GM15510 (cell line): ENCODE measurements around the gene TRIM67.

Experiments used
- POLR2A ChIP-seq: IDR thresholded peaks from 3 replicates; pipeline ENCODE4 v1.6.1; 2011; ENCODE audit warnings: borderline replicate concordance; ENCODE audit not compliant: insufficient read length; ENCODE audit errors: extremely low read depth

TRIM67 gene

DNA sequence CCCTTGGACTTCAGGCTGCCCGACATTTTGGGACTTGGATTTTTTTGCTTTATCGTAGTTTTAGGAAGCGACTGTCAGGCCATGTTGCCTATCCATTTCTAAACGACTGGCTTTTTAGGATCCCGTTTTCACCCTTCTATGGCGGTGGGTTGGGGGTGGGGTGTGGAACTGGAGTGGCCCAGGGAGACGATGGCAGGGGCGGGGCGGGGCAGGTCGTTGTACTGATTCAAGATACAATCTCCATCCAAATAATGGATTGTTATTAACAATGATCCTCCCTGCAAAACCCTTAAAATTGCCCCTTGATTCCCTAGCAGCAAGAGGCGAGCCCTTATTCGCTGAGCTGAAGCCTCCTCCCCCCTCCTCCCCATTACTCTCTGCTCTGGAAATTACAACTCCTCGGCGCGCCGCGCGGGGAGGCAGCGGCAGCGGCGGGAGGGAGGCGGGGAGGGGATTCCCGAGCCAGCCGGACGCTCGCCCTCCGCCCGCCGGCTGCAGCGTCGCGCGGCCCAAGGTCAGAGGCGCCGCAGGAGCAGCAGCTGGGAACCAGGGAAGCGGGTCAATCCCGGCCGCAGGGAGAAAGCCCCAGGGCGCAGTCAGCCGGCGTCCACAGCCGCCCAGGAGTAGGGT lies at the start of gene TRIM67:
Gene TRIM67, plus strand, starts transcription at position 392 of the 630 bp plus-strand sequence. CDS start 912 bp downstream, outside the sequence.
- TF ChIP-seq POLR2A = no peak

DNA sequence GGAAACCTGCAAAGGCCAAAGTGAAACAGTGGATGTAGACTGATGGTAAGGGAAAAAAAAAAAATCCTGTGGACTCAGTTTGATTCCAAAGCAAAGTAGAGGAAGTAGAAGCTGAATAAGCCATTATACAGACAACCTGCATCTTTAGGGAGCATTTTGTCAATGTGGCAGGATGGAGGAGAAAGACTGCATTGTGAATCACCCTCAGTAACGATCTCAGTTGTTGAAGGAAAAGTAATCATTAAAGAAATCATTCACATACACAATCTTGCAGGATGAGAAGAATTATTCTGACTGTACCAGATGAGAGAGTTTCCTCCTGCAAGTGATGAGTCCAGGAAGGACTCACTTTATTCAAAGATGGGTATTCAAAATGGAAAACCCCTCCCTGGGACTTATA lies 45.1 kb upstream of the TRIM67 start:
- no peak for TF ChIP-seq POLR2A

DNA sequence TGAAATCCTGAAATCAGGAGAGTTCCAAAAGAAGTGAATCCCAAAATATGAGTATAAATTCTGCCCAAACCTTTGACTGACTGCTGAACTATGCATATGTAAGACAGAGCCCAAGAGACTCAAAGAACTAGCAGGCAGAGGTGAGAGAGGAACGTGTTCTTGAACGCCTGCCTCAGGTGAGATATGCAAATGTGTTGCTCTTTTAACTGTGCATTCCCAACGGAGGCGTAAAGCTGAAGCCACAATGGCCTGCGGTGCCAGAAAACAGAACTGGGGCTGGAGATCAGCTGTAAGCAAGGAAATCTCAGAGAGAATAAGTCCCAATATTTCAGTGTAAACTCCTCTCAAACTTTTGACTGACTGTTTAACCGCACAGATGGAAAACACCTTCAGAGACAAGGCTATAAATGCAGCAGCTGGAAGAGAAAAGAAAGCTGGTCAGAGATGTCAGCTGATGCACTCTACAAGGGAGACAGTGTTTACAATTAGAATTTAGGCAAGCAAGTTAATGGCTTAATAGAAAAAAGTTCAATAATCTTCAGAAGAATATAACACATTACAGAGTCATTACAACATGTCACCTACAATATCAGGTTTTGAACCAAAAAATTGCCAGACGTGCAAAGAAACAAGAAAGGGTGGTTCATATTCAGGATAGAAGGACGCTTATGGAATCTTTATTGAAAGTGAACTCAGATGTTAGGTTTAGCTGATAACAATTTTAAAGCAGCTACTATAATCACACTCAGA lies 43.0 kb upstream of the TRIM67 start:
- TF ChIP-seq POLR2A = no peak

DNA sequence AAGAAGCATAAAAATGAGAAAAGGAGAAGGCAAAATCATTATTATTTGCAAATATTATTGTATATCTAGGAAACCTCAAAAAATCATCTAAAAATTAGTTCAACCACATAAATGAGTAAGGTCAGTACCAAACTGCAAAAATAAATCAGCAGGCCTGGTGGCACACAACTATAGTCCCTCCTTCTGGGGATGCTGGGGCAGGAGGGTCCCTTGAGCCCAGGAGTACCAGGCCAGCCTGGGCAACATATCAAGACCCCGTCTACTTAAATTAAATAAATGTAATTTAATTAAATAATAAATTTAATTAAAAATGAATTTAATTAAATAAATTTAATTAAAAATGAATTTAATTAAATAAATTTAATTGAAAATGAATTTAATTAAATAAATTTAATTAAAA lies 40.3 kb upstream of the TRIM67 start:
- TF ChIP-seq POLR2A = no peak

DNA sequence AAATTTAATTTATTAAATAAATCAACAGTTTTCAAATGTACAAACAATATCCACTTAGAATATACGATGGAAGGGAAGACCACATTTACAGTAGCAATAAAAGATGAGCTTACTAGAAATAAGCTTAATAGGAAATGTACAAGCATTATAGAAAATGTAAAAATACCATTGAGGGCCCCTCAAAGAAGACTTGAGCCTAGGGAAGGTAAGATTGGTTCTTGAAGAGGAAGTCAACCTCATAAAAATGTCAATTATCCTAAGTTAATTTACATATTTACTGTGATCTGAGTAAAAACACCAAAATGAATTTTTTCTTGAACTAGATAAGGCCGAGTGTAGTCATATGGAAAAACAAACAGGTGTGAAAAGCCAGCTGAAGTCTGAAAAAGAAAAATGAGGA lies 39.7 kb upstream of the TRIM67 start:
- no peak for TF ChIP-seq POLR2A

DNA sequence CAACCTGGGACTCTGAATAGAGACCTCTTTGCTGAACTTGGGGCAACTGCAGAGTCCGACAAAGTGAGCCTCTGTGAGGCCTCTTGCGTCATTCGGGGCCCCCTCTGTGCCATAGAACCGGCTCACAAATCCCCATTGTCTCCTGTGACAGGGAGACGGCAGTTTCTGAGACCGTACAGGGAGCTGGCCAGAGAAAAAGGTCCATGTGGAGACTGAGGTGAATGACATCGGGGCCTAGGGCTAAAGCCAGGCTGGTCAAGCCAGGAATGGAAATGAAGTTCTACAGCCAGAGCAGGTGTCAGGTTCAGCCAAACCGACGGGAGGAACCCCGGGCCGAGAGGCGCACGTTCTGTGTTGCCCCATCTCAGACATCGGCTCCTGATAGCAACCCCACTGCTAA lies 37.1 kb upstream of the TRIM67 start:
- TF ChIP-seq POLR2A = no peak

DNA sequence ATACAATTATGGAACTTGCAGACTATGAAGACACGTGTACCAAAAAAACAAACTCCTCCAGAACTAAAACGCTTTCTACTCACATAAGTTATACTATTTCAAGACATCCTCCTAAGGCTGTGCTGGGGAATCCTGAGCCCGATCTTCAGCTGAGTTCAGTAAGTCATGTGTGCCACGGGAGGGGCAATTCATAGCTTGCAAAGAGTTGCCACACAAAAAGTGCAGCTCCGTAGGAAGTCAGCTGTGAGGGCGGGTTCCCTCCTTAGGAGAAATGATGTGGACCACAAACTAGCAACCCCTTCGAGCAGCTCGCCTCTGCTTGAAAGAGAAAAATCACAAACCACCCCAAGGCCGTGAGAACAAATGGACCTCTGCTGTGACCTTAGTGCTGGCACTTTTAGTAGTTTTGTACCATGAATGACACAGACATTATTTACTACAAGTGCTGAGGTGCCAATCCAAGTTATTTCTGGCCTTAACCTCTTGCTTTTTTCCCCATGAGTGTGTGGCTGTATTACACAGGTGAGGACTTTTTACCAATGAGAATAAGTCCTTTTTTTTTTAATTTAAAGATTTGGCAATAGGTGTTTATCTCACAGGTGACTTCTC lies 35.8 kb upstream of the TRIM67 start:
- no peak for TF ChIP-seq POLR2A

DNA sequence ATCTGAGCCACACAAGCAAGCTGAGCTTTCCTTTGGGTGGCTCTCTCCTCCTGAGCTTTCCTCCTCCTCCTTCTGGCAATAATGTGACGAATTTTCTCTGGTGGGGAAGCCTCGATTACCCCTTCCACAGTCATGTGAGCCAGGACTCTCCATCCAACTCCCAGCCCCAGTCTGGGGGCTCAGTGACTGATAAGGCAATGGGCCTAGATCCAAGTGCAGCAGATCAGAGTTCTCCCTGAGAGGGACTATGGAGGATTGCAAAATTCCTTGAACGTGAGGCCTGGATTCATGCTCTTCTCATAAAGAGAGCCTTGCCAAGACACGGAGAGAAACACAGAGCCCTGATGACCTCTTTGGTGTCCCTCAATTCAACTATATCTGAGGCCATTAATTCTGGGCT lies 31.3 kb upstream of the TRIM67 start:
- TF ChIP-seq POLR2A = no peak

DNA sequence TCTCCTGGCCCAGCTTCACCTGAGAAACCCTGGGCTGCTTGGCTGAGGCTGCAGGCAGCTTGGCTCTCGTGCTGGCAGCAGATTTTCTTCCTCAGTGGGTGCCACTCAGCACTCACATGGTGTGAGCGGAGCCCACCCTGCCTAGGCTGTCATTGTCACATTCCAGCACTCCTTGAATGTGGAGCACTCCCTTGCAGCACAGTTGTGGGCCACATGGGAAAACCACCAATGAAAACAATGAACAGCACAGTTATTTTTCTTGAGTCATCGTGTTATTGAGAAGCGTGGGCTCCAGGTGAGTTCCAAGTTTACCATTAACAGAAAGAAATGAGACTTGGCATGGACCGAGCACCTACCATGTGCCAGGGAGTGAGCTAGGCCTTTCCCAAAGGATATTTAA lies 27.2 kb upstream of the TRIM67 start:
- no peak for TF ChIP-seq POLR2A

DNA sequence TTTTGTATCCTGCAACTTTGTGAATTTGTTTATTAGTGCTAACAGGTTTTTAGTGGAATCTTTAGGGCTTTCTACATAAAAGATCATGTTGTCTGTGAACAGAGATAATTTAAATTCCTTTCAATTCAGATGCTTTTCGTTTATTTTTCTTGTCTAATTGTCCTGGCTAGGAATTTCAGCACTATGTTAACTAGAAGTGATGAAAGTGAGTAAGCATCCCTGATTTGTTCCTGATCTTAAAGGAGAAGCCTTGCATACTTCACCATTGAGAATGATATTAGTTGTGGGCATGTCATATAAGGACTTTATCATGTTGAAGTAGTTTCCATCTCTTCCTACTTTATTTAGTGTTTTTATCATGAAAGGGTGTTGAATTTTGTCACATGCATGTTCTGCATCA lies 23.6 kb upstream of the TRIM67 start:
- no peak for TF ChIP-seq POLR2A

DNA sequence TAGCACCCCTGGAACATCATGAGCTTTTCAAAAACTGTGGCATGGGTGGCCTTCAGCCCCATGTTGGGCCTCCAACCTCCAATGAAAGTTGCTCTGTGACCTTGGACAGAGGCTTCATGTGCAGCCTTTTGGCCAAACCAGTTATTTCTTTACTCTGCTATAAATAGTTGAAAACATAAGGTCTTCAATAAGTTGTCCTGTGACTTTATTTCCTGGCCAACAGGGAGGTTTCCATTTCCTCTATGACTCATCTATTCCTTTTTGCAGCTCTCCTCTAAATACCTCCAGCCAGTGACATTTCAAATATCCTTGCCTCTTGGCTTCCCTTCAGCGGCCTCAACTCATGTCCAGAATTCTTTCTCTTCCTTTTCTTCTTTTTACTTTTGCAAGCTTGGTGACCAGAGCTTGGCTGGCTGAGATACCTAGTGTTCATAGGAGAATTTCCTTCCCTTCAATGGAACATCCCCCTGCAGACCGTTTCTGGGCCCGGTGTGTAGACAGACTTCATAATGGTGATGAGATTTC lies 22.7 kb upstream of the TRIM67 start:
- no peak for TF ChIP-seq POLR2A

DNA sequence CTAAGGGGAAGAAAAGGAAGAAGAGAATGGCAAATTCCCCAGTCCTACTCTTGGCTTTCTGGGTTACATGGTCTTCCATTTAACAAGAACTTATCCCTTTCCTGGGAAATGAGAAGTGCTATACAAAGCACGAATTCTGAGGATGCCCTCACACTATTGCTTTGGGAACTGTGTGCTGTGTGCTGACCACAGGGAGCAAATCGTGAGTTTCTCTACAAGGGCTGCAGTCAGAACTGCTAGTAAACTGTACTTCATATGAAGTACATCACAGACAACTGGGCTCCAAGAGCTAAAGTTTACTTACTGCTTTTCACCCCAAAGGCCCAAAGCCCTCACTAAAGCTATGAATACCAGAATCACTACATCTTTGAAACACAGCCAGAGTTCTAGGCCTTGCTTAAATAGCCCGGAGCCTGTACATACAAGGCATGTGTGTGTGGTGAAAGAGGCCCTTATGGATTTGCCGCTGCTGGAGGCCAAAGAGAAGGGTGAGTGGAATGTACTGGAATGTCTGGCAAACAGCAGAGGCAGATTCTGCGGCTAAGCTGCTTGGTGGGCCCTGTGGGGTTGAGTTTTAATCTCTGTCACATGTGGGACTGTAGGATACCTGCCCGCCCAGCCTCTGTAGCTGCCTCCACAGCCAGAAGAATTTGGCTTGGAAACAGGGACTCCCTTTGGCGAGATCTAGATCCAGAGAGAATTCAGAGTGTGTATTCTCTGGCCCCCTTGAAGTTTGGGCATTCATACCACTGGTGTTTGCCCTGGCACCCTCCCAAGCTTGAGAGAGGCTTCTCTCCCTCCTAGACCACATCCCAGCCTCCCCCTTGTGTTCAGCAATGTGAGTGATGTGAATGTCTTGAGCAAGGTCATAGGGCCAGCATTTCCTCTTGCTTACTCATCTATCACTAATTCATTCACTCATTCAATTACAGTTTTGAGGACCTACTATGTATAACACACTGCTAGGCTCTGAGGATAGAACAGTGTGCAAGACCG lies 21.9 kb upstream of the TRIM67 start:
- TF ChIP-seq POLR2A = no peak

DNA sequence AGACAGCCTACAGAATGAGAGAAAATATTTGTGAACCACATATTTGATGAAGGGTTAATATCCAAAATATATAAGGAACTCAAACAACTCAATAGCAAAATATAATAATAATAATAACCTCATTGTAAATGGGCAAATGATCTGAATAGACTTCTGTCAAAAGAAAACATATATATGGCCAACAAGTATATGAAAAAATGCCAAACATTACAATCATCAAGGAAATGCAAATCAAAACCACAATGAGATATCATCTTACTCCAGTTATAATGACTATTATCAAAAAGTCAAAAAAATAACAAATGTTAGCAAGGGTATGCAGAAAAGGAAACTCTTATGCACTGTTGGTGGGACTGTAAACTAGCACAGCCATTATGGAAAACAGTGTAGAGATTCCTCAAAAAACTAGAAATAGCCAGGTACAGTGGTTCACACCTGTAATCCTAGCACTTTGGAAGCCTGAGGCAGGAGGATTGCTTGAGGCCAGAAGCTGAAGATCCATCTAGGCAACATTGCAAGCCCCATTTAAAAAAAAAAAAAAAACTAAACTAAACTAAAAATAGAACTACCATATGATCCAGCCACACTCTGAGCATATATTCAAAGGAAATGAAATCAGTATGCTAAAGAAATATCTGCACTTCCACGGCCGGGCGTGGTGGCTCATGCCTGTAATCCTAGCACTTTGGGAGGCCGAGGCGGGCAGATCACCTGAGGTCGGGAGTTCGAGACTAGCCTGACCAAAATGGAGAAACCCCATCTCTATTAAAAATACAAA lies 17.3 kb upstream of the TRIM67 start:
- no peak for TF ChIP-seq POLR2A

DNA sequence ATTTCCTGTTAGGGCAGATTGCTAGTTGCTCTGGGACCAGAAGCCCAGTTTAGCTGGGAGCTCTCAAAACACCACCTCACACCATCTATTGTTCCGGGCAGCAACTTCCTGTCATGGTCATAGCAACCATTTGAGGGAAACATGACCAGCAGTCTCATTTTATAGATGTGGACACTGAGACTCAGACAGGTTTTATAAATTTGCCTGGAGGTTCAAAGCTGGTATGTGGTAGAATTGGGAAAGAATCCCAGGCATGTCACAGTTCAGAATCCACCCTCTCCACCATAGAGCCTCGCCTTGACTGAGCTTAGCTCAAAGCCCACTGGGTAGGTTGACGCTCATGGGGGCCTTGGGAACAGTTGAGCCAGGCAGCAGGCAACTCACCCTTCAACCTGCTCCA lies 14.0 kb upstream of the TRIM67 start:
- no peak for TF ChIP-seq POLR2A

DNA sequence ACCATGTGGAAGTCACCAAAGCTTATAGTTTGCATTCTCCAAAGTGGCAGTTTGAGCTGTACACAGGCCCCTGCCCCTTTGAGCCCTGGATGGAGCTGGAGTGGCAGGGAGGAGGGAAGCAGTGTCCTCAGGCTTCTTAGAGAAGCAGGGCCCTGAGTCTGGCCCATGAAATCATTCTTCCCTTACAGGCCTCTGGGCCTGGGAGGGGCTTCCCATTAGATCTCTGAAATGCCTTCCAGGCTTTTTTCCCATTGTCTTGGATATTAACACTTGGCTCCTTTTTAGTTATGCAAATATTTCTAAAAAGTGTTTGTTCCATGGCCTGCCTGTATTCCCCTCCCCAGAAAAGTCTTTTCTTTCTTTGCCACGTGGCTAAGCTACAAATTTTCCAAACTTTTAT lies 10.0 kb upstream of the TRIM67 start:
- no peak for TF ChIP-seq POLR2A

DNA sequence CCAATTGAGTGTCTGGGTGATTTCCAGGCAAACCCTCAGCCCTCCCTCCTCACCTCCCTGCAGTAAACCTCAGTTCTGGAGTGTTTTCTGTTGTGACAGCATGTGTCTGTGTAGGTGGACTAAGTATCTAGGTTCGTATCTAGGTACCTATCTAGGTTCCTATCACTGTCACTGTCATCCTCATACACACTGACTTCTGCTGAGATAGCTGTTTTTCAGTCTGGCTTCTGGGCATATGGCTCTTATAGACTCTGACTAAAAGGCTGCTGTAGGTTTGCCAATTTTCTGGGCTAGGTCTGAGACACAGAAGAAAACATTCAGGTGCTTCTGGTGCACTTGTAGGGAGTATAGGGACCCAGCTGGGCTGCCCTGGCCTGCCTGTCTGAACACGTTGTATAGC lies 8.1 kb upstream of the TRIM67 start:
- TF ChIP-seq POLR2A = no peak
